Activated naive CD4-positive, alpha-beta T cell treated with anti-CD3 and anti-CD28 coated beads, Interleukin-2, amount 50 U/mL, for 24 hours (primary cell): Measurements from ENCODE around the gene MRPL36.

Source experiments
- H3K27ac Mint-ChIP-seq: one replicate; pipeline ENCODE4 v1.8.0; 2021; ENCODE audit warnings: mild to moderate bottlenecking, mixed read lengths
- H3K27me3 Mint-ChIP-seq: one replicate; pipeline ENCODE4 v1.8.0; 2021; ENCODE audit warnings: mixed read lengths
- H3K36me3 Mint-ChIP-seq: one replicate; pipeline ENCODE4 v1.8.0; 2021; ENCODE audit warnings: mixed read lengths
- H3K4me1 Mint-ChIP-seq: one replicate; pipeline ENCODE4 v1.8.0; 2021; ENCODE audit warnings: mixed read lengths
- H3K4me3 Mint-ChIP-seq: one replicate; pipeline ENCODE4 v1.8.0; 2021; ENCODE audit warnings: mild to moderate bottlenecking, mixed read lengths
- H3K9me3 Mint-ChIP-seq: one replicate; pipeline ENCODE4 v1.8.0; 2021; ENCODE audit warnings: mixed read lengths

MRPL36 gene

DNA sequence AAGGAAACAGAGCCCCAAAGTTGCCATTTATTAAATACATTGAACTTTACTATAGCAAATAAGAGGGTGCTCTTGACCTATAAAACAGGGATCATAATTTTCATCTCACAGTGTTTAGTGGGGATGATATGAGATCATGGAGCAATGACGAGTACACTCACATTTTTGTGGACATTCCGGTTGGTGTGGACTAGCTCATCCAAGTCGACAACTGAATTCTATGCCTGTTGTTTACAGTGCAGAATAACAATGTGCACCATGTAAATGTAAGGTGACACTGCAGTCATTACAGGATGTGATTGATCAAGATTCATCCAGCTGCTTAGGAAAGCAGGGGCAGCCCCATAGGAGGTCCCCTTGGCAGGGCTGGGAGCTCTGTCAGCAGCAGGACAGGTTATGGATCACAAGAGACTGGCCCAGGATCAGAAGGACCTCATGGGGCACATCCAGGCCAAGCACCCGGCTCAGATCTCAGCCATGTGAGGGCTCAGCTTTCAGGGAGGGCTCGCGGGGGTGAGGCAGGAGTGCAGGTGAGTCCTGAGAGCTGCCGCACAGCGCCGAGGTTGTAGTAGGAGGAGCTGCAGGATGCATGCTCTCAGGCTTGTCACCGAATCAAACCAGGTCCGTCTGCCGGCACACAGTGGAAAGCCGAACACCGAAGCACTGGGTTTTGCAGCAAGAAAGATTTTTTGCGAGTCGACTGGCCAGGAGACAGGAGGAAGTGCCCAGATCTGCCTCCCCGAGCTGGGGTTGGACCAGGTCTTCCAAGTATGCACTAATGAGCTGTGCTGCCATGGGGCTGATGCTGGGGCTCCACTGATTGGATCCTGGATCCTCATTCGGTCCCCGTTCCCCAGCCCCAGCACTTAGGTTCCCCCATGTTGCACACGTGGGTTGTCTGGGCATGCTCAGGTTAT is 28.2 kb downstream of the MRPL36 start:
- Mint-ChIP-seq H3K4me1 (peaks cover 4% of the 10 kb centered on the region), H3K36me3 (no peaks in the 10 kb centered on the region), H3K4me3 (no peak overlapping the region), H3K27ac (no peak overlapping the region), H3K27me3 (no peaks in the 10 kb centered on the region), H3K9me3 (no peaks in the 10 kb centered on the region)

DNA sequence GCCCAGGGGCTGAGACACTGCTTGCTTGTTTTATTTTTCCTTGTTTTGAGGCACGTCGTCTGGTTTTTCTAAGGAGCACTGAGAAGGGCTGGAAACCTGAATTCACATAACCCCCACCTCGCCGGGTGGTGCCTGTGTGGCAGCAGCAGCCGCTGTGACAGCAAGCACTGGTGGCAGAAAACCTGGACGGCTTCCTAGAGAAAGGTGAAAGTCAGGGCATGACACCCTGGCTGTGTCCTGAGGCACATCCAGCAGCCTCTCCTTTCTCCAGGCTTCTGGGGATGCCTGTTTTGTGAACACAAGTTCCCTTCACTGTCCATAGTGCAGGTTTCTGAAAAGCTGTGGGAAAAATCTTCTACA is 29.2 kb downstream of the MRPL36 start:
- Mint-ChIP-seq H3K9me3 (no peaks in the 10 kb centered on the region), H3K36me3 (no peaks in the 10 kb centered on the region), H3K4me3 (no peak overlapping the region), H3K4me1 (peaks cover 4% of the 10 kb centered on the region), H3K27me3 (no peaks in the 10 kb centered on the region), H3K27ac (no peak overlapping the region)

DNA sequence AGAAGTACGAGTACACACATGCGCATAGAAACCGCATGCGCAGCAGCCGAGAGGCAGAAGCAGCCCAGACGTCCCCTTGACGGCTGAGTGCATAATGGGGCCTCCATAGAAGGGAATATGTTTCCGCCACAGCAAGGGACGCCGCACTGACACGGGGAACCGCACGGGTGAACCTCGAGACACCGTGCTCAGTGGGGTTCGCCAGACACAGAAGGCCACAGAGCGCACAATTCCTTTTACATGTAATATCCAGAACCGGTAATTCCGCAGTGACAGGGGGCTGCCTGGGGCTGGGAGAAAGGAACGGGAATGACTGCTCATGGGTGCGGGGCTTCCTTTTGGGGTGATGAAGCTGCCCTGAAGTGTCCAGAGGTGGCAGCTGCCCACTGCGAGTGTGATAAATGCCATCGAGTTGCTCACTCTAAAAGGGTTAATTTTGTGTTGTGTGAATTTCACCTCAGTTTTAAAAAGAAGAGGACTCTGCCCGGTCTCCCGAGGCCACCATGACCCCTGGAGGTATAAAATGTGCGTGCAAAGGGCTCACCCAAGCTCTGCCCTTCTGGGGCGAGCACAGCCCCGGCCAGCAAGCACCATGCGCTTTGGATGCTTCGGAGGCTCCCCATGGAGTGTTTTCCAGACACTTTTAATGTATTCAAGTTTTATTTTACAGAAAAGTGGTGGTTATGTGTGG is 29.7 kb downstream of the MRPL36 start:
- H3K4me1 Mint-ChIP-seq, result peaks cover 4% of the 10 kb centered on the region
- H3K4me3 Mint-ChIP-seq, result no peak overlapping the region
- no peaks in the 10 kb centered on the region for H3K36me3 Mint-ChIP-seq
- no peaks in the 10 kb centered on the region for H3K27me3 Mint-ChIP-seq
- no peak overlapping the region for H3K27ac Mint-ChIP-seq
- no peaks in the 10 kb centered on the region for H3K9me3 Mint-ChIP-seq

DNA sequence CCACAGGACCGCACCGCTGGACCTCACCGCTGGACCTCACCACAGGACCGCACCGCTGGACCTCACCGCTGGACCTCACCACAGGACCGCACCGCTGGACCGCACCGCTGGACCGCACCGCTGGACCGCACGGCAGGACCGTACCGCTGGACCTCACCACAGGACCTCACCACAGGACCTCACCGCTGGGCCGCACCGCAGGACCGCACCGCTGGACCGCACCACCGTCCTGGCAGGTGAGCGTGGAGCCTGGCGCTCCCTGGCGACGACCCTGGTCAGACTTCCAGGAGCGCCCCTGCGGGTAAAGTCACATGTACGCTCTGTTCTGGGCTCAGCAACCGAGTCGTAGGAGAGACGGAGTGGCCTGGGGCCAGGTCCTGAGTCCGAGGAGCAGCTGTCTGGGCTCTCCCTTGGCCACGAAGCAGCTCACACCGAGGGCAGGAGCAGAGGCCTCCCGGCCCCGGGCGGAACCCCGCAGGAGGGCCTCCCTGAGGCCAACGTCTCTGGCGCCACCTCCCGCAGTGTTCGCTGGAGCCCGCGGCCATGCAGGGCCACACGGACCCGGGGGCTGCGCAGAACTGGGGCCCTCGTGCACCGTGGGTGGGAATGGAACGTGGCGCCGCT is 30.5 kb downstream of the MRPL36 start:
- no peaks in the 10 kb centered on the region for H3K36me3 Mint-ChIP-seq
- H3K27me3 Mint-ChIP-seq, result no peaks in the 10 kb centered on the region
- no peak overlapping the region for H3K27ac Mint-ChIP-seq
- H3K4me3 Mint-ChIP-seq, result no peak overlapping the region
- H3K9me3 Mint-ChIP-seq, result no peaks in the 10 kb centered on the region
- H3K4me1 Mint-ChIP-seq, result peaks cover 4% of the 10 kb centered on the region

DNA sequence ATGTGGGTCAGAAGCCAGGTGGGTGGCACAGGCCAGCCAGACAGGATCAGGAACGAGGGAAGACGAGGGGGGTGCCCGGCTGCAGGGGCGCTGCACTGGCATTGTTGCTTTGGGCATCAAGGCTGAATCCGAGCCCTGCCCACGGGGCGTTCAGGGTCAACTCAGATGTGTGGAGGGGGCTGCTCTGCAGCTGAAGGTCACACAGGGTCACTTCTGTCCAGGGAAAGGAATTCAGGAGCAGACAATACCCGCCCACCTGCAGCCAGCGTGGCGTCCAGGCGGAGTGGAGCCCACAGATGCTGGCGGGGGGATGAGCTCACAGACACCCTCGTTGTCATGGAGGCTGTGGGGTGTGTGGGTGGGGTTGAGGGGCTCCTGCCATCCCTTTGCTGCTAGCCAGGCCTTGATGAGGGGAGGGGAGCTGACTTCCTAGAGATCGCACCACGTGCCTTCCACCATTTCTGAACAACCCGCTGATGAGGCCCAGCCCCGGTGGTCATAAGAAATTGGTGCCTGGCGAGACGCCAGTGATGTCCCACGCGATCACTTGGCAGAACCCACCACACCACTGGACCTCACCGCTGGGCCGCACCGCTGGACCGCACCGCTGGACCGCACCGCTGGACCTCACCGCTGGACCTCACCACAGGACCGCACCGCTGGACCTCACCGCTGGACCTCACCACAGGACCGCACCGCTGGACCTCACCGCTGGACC is 31.2 kb downstream of the MRPL36 start:
- Mint-ChIP-seq H3K4me3 (no peak overlapping the region), H3K36me3 (no peaks in the 10 kb centered on the region), H3K9me3 (no peaks in the 10 kb centered on the region), H3K27me3 (peaks cover 4% of the 10 kb centered on the region), H3K4me1 (peaks cover 4% of the 10 kb centered on the region), H3K27ac (no peak overlapping the region)

DNA sequence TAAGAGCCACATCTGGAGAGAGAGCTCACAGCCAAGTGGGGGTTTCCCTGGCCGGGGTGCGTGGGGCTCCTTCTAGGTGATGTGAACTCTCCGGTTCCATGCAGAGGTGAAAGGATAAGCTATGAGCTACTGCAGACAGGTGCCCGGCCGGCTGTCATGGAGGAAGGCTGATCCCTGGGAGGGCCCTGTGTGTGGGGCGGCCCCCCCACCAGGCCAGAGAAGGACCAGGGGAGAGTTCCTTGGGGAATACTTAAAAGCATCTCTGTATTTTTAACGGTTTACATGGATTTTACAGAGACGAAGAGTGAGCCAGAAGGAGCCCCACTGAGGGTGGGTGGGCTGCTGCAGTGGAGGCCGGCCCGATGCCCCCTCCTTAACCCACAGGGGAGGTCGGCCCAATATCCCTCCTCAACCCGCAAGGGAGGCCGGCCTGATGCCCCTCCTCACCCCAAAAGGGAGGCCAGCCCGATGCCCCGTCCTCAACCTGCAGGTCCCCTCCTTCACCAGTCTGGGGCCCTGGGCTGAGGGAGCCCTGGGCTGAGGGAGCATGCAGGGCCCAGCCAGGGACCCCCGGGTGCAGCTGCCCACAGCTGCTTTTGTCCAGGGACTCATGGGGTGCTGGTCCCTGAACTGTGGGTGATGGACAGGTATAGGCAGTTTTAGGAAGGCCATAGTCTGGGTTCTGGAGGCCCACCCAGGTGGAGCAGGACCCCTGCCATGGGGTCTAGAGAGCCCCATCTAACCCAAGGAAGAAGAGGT is 31.9 kb downstream of the MRPL36 start:
- H3K27me3 Mint-ChIP-seq, result peaks cover 7% of the 10 kb centered on the region

DNA sequence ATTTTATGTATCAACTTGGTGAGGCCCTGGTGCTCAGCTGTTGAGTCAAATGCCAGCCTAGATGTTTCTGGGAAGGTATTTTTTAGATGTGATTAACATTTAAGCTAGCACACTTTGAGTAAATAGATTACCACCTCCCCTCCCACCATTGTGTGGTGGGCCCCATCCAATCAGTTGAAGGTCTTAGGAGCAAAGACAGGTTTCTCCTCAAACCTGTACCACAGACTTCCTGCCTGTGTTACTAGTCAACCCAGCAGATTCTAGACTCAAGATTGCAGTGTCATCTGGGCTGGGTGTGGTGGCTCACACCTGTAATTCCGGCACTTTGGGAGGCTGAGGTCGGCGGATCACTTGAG is 33.8 kb downstream of the MRPL36 start:
- Mint-ChIP-seq H3K4me3 (no peak overlapping the region), H3K9me3 (no peaks in the 10 kb centered on the region), H3K36me3 (no peaks in the 10 kb centered on the region), H3K27ac (no peak overlapping the region), H3K4me1 (no peaks in the 10 kb centered on the region), H3K27me3 (peaks cover 7% of the 10 kb centered on the region)

More for the DNA sequence above, 31.9 kb downstream of the MRPL36 start:
- no peaks in the 10 kb centered on the region for H3K36me3 Mint-ChIP-seq
- H3K4me1 Mint-ChIP-seq, result peaks cover 4% of the 10 kb centered on the region
- H3K27ac Mint-ChIP-seq, result no peak overlapping the region
- H3K9me3 Mint-ChIP-seq, result no peaks in the 10 kb centered on the region
- no peak overlapping the region for H3K4me3 Mint-ChIP-seq

DNA sequence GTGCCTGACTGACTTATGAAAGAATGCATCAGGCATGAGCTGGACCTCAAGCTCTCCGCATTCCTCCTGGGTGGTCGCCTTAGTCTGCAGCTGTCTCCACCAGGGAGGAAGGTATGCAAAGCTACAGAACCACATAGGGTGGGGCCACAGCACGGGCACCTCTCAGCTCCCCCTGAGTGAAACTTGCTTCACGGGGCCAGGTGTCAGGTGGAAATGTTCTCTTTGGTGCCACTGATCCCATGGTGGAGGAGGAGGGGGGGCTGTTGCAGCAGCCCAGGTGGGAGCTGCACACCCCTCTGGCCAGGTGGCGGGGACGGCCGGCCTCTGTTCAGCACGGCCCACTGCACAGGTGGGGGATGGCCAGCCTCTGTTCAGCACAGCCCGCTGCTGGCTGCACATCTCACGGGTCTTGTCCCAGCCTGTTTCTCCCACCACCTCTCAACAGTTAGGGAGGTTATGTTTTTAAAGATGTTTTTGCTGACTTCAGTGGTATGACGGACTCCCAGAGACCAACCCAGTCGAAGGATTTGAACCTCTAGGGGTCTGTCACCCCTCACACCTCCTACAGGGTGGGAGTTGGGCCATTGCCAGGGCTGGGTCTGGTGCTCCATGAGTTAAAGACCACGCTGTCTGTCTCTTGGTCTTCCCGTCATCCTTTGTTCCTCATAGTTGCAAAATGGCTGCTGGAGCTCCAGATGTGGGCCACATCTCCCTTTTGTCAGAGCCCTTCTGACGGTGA is 34.3 kb downstream of the MRPL36 start:
- no peak overlapping the region for H3K4me3 Mint-ChIP-seq
- H3K27ac Mint-ChIP-seq, result no peak overlapping the region
- H3K9me3 Mint-ChIP-seq, result no peaks in the 10 kb centered on the region
- no peaks in the 10 kb centered on the region for H3K36me3 Mint-ChIP-seq
- H3K4me1 Mint-ChIP-seq, result no peaks in the 10 kb centered on the region
- H3K27me3 Mint-ChIP-seq, result peaks cover 7% of the 10 kb centered on the region

DNA sequence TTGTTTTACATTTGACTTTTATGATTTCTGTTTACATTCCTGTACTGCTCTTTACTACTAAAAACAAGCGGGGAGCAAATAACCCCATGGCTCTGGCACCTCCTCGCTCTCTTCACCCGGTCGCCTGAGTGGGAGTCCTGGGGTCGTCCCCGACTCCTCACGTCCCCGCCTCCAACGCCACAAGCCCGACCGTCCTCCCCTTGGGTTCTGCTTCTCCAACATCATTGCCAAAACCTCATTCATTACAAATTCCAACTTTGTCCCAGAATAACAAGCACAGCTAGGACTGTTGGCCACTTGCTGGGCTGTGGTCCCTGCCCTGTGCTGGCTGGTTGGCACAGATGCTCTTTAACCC is 35.1 kb downstream of the MRPL36 start:
- H3K9me3 Mint-ChIP-seq, result no peaks in the 10 kb centered on the region
- H3K4me1 Mint-ChIP-seq, result no peaks in the 10 kb centered on the region
- no peak overlapping the region for H3K27ac Mint-ChIP-seq
- peaks cover 7% of the 10 kb centered on the region for H3K27me3 Mint-ChIP-seq
- no peak overlapping the region for H3K4me3 Mint-ChIP-seq
- H3K36me3 Mint-ChIP-seq, result no peaks in the 10 kb centered on the region

DNA sequence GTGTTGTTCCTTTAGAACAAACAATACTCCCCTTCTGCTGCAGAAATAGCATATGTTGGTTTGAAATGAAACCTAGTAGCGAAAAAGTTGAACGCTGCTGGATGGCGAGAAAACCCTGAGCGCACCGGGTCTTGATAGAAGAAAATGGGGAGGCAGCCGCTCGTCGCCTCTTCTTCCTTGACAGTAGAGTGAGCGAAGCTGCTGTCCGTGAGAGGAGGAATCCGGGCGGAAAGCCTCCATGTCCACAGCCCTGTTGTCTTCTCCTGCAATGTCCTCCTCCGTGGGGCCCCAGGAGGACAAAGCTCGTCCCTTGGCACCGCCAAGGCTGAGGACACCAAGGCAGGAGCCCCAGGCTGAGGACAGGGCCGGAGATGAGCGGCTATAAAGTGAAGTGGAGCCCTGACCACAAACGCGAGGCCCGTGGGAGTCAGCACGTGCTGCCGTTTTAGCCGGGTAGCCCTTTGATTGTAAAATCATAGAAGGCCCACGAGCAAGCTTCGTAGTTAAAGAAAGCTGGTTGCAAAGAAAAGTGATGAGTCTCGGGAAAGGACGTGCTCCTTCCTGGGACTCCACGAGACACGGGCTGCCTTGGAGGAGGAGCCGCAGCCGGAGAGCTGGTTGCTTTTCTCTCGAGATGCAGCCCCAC is 35.6 kb downstream of the MRPL36 start:
- Mint-ChIP-seq H3K9me3 (no peaks in the 10 kb centered on the region), H3K27me3 (peaks cover 7% of the 10 kb centered on the region), H3K4me1 (no peaks in the 10 kb centered on the region), H3K27ac (no peak overlapping the region), H3K4me3 (no peak overlapping the region), H3K36me3 (no peaks in the 10 kb centered on the region)

DNA sequence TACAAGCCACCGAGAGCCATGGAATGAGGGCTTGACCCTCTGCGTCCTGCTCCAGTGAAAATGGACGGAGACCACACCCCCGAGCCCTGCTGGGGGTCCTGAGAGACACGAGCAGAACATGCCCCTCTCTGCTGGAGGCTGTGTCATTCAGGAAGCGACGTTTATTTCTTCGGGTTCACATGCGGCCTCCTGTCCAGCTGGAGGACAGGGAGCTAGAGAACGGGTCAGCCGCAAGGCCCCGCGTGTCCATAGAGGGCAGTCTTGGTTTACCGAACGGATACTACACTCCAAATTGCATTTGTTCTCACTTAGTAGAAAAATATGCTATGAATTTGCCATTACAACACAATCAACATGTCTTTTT is 36.1 kb downstream of the MRPL36 start:
- H3K9me3 Mint-ChIP-seq, result peaks cover 2% of the 10 kb centered on the region
- H3K27me3 Mint-ChIP-seq, result peaks cover 7% of the 10 kb centered on the region
- H3K4me1 Mint-ChIP-seq, result no peaks in the 10 kb centered on the region
- no peak overlapping the region for H3K27ac Mint-ChIP-seq
- H3K4me3 Mint-ChIP-seq, result no peak overlapping the region
- no peaks in the 10 kb centered on the region for H3K36me3 Mint-ChIP-seq

DNA sequence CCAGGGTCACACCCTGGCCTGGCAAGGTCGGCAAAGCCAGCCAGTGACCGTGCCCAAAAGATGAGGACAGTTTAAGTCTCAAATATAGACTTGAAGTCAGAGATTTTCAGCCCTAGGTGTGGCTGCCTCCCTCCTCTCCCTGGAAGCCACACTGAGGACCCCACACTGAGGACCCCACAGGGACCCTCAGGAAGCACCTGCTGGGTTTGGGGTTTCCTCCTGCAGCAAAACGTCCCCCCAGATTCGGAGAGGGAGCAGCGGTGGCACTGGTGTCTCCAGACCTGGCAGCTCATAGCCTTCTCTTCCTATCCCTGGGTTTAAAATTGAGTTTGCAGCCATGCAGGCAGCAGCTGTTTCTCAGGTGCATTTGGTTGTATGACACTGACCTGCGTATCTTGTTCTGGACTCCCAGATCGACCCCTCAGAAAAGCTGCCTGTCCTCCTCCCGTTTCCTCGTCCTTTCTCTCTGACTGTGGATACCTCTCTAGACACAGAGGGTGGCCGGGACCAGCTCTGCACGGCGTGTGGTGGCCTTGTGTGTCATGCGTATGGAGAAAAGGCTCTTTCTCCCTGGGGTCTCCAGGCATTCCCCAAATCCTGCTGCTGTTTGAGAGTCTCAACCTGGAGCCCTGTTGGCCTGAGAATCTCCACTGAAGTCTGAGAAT is 36.6 kb downstream of the MRPL36 start:
- Mint-ChIP-seq H3K4me3 (no peak overlapping the region), H3K27me3 (peaks cover 9% of the 10 kb centered on the region), H3K4me1 (no peaks in the 10 kb centered on the region), H3K36me3 (no peaks in the 10 kb centered on the region), H3K9me3 (peaks cover 8% of the 10 kb centered on the region), H3K27ac (no peak overlapping the region)

DNA sequence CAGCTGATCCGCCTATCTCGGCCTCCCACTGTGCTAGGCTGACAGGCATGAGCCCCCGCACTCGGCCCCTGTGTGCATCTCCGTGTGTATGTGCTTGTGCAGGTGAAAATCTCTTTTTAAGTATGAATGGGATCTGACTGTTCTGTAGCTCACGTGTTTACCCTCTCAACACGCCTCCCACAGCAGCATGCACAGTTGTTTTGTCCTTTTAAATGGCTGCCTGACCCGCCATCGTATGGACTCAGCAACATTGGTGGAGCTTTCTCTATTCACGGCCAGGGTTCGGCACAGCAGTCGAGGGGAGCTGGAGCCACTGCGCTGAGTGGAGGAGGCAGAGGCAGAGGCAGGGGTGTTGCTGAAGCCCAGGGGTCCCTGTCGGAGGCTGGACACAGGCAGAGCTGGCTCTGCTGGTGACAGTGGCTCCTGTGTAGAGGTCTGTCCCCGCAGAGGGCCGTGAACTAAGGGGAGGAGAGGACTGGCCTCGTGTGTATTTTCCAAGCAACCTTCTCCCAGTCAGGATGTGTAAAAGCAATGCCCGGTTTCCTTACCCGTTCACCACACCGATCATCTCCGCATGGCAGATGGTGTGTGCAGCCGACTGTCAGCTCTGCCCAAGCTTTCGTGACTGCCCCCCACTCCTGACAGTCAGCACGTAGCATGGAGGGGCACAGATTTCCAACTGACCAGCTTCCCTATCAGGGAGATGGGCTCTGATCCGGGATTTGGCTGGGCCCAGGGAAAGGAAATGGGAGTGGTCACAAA is 37.3 kb downstream of the MRPL36 start:
- peaks cover 9% of the 10 kb centered on the region for H3K27me3 Mint-ChIP-seq

More for the DNA sequence above, 37.3 kb downstream of the MRPL36 start:
- no peaks in the 10 kb centered on the region for H3K4me1 Mint-ChIP-seq
- no peaks in the 10 kb centered on the region for H3K36me3 Mint-ChIP-seq
- H3K27ac Mint-ChIP-seq, result no peak overlapping the region
- peaks cover 8% of the 10 kb centered on the region for H3K9me3 Mint-ChIP-seq
- no peak overlapping the region for H3K4me3 Mint-ChIP-seq
